IMR-90 (cell line): Measurements from ENCODE around the gene PODXL. TPM values are rescaled to one million over a fixed set of nuclear protein-coding genes. Genes with fewer than 3 reads are reported as not detected.

Experiments used
- ATAC-seq: fragments of 200-7000 bp; cut with Tn5 transposase; 2 replicates; pipeline ENCODE4 v1.9.1; 2020; ENCODE audit warnings: low read depth, mild to moderate bottlenecking, moderate library complexity
- BruUV-seq: library from RNA; stranded (reverse); fragments of 400-500 nt; replicated peaks from 2 replicates; lab custom pipeline; 2021; lab: Mats Ljungman, UMichigan
- CTCF ChIA-PET: fragments of 300-600 bp; formaldehyde crosslinking; extraction: SDS; loops from one replicate; lab custom pipeline; 2021; ENCODE audit warnings: antibody characterized with exemption; lab: Yijun Ruan, JAX
- POLR2A ChIA-PET: fragments of 300-600 bp; sonication (Branson Sonifier 250); formaldehyde crosslinking; loops from one replicate; lab custom pipeline; 2022; ENCODE audit warnings: antibody characterized with exemption; ENCODE audit not compliant: unreplicated experiment; lab: Charles Lee
- DNase-seq: peaks from one replicate; pipeline ENCODE4 v3.0.0; 2013
- H2AFZ ChIP-seq: replicated peaks from 2 replicates; pipeline ENCODE3; 2013; ENCODE audit warnings: low read length, mild to moderate bottlenecking; ENCODE audit not compliant: poor library complexity
- H2AK5ac ChIP-seq: 2 replicates; pipeline ENCODE4 v1.6.1; 2013; ENCODE audit warnings: low read depth, low read length, inconsistent platforms
- H2AK9ac ChIP-seq: replicated peaks from 2 replicates; pipeline ENCODE3; 2013; ENCODE audit warnings: mild to moderate bottlenecking, low read depth, low read length, moderate library complexity; ENCODE audit not compliant: poor library complexity
- H2BK120ac ChIP-seq: 2 replicates; pipeline ENCODE4 v1.6.1; 2013; ENCODE audit warnings: low read depth, low read length, inconsistent platforms
- H2BK15ac ChIP-seq: 3 replicates; pipeline ENCODE4 v1.6.1; 2013; ENCODE audit warnings: low read depth, low read length, inconsistent platforms
- H2BK20ac ChIP-seq: 2 replicates; pipeline ENCODE4 v1.6.1; 2013; ENCODE audit warnings: low read depth, mild to moderate bottlenecking, inconsistent platforms, low read length, moderate library complexity
- H2BK5ac ChIP-seq: 2 replicates; pipeline ENCODE4 v1.6.1; 2013; ENCODE audit warnings: mild to moderate bottlenecking, low read depth, low read length, inconsistent platforms; ENCODE audit not compliant: poor library complexity, severe bottlenecking
- H3K14ac ChIP-seq: replicated peaks from 2 replicates; pipeline ENCODE4 v1.6.1; 2013; ENCODE audit warnings: low read depth, low read length, inconsistent platforms
- H3K18ac ChIP-seq: 2 replicates; pipeline ENCODE4 v1.6.1; 2013; ENCODE audit warnings: low read depth, low read length, control low read depth
- H3K23ac ChIP-seq: 2 replicates; pipeline ENCODE4 v1.6.1; 2013; ENCODE audit warnings: low read depth, low read length, inconsistent platforms
- H3K27ac ChIP-seq: 2 replicates; pipeline ENCODE4 v1.5.1; 2013; ENCODE audit warnings: mild to moderate bottlenecking, control low read depth, low read length; ENCODE audit not compliant: insufficient read depth
- H3K27me3 ChIP-seq: 2 replicates; pipeline ENCODE4 v1.6.1; 2013; ENCODE audit warnings: low read length; ENCODE audit not compliant: control insufficient read depth, insufficient read depth
- H3K36me3 ChIP-seq: 2 replicates; pipeline ENCODE4 v1.6.1; 2013; ENCODE audit warnings: low read length, mixed read lengths; ENCODE audit not compliant: control insufficient read depth, insufficient read depth
- H3K4ac ChIP-seq: 2 replicates; pipeline ENCODE4 v1.6.1; 2013; ENCODE audit warnings: low read depth, low read length, inconsistent platforms
- H3K4me1 ChIP-seq: 2 replicates; pipeline ENCODE4 v1.6.1; 2013; ENCODE audit warnings: low read length, mixed read lengths; ENCODE audit not compliant: control insufficient read depth, insufficient read depth
- H3K4me2 ChIP-seq: 2 replicates; pipeline ENCODE4 v1.6.1; 2013; ENCODE audit warnings: low read depth, mild to moderate bottlenecking, control low read depth, low read length, moderate library complexity
- H3K4me3 ChIP-seq: 2 replicates; pipeline ENCODE4 v1.5.1; 2013; ENCODE audit warnings: low read depth, mild to moderate bottlenecking, control low read depth, low read length, moderate library complexity; ENCODE audit not compliant: insufficient read depth
- H3K56ac ChIP-seq: 2 replicates; pipeline ENCODE4 v1.6.1; 2013; ENCODE audit warnings: low read length, inconsistent platforms; ENCODE audit not compliant: insufficient read depth; ENCODE audit errors: extremely low read depth
- H3K79me1 ChIP-seq, 2 experiments: 2 replicates each; pipeline ENCODE4 v1.6.1; 2013; ENCODE audit warnings: low read length in 2 of 2, inconsistent platforms in 1 of 2, low read depth in 1 of 2
- H3K9ac ChIP-seq: 2 replicates; pipeline ENCODE4 v1.6.1; 2013; ENCODE audit warnings: low read depth, low read length, control low read depth
- H3K9me1 ChIP-seq: 2 replicates; pipeline ENCODE4 v1.6.1; 2013; ENCODE audit warnings: low read length, inconsistent platforms; ENCODE audit not compliant: insufficient read depth
- H3K9me3 ChIP-seq: 2 replicates; pipeline ENCODE4 v1.6.1; 2013; ENCODE audit warnings: low read length; ENCODE audit not compliant: control insufficient read depth, insufficient read depth
- H4K20me1 ChIP-seq: 2 replicates; pipeline ENCODE4 v1.6.1; 2013; ENCODE audit warnings: low read length, inconsistent platforms; ENCODE audit not compliant: insufficient read depth
- H4K5ac ChIP-seq: 2 replicates; pipeline ENCODE4 v1.6.1; 2013; ENCODE audit warnings: mild to moderate bottlenecking, low read depth, low read length, control low read depth
- H4K8ac ChIP-seq, 2 experiments: 2 replicates each; pipeline ENCODE4 v1.6.1; 2013; ENCODE audit warnings: low read depth in 2 of 2, low read length in 2 of 2, control low read depth in 1 of 2, inconsistent platforms in 1 of 2
- H4K91ac ChIP-seq: 2 replicates; pipeline ENCODE4 v1.6.1; 2013; ENCODE audit warnings: low read depth, low read length, inconsistent platforms; ENCODE audit not compliant: insufficient read depth
- BHLHE40 ChIP-seq: fragments of 150-350 bp; IDR thresholded peaks from 2 replicates; pipeline ENCODE4 v1.6.1; 2016; ENCODE audit warnings: mild to moderate bottlenecking, low read depth, low read length
- CEBPB ChIP-seq: IDR thresholded peaks from 2 replicates; pipeline ENCODE4 v1.6.1; 2012; ENCODE audit warnings: low read depth, low read length, improper control_type of control experiment
- CHD1 ChIP-seq: IDR thresholded peaks from 2 replicates; pipeline ENCODE4 v1.6.1; 2012; ENCODE audit warnings: low read depth, low read length, improper control_type of control experiment
- ELK1 ChIP-seq: fragments of 150-350 bp; IDR thresholded peaks from 2 replicates; pipeline ENCODE4 v1.6.1; 2016; ENCODE audit warnings: low read depth, mild to moderate bottlenecking, low read length, moderate library complexity, borderline replicate concordance
- FOS ChIP-seq: fragments of 150-350 bp; IDR thresholded peaks from 2 replicates; pipeline ENCODE4 v1.6.1; 2016; ENCODE audit warnings: low read depth, low read length
- MAFK ChIP-seq: IDR thresholded peaks from 2 replicates; pipeline ENCODE4 v1.6.1; 2012; ENCODE audit warnings: low read depth, low read length, improper control_type of control experiment
- MAZ ChIP-seq: IDR thresholded peaks from 2 replicates; pipeline ENCODE4 v1.6.1; 2012; ENCODE audit warnings: low read depth, mild to moderate bottlenecking, low read length, improper control_type of control experiment, moderate library complexity, borderline replicate concordance
- MXI1 ChIP-seq: IDR thresholded peaks from 2 replicates; pipeline ENCODE4 v1.6.1; 2012; ENCODE audit warnings: low read depth, mild to moderate bottlenecking, low read length, moderate library complexity, borderline replicate concordance
- NFE2L2 ChIP-seq: fragments of 150-350 bp; IDR thresholded peaks from 2 replicates; pipeline ENCODE4 v1.6.1; 2016; ENCODE audit warnings: low read depth, mild to moderate bottlenecking, low read length
- POLR2A ChIP-seq: IDR thresholded peaks from 2 replicates; pipeline ENCODE4 v1.6.1; 2012; ENCODE audit warnings: mild to moderate bottlenecking, low read depth, low read length
- RAD21 ChIP-seq: IDR thresholded peaks from 2 replicates; pipeline ENCODE4 v1.6.1; 2012; ENCODE audit warnings: low read length, improper control_type of control experiment
- RCOR1 ChIP-seq: IDR thresholded peaks from 2 replicates; pipeline ENCODE4 v1.6.1; 2012; ENCODE audit warnings: mild to moderate bottlenecking, low read length, improper control_type of control experiment; ENCODE audit not compliant: insufficient replicate concordance
- RFX5 ChIP-seq: IDR thresholded peaks from 2 replicates; pipeline ENCODE4 v1.8.0; 2012; ENCODE audit warnings: low read depth, mild to moderate bottlenecking, low read length, moderate library complexity
- SMC3 ChIP-seq: fragments of 150-350 bp; IDR thresholded peaks from 2 replicates; pipeline ENCODE4 v1.6.1; 2016; ENCODE audit warnings: low read depth, mild to moderate bottlenecking, antibody characterized with exemption, low read length, moderate library complexity
- USF2 ChIP-seq: fragments of 150-350 bp; IDR thresholded peaks from 2 replicates; pipeline ENCODE4 v1.6.1; 2017; ENCODE audit warnings: mild to moderate bottlenecking, antibody characterized with exemption, low read length, low read depth
- WGBS, 2 experiments: methylation state at CpG; one replicate each; pipeline versions ENCODE4 v1.1.5 to v1.1.7; 2013; ENCODE audit warnings: missing lambda C conversion rate in 2 of 2; ENCODE audit not compliant: insufficient read length in 1 of 2; ENCODE audit errors: extremely low coverage in 2 of 2; 5-methylcytosine and 5-hydroxymethylcytosine counted together
- dilution Hi-C: fragments of 300-500 bp; cut with HindIII; formaldehyde crosslinking; loops from one replicate; pipeline ENCODE4 v1.14.3; 2018; ENCODE audit warnings: low sequenced_read_pairs; ENCODE audit not compliant: unreplicated experiment
- in situ Hi-C: fragments of 300-500 bp; cut with MboI; formaldehyde crosslinking; loops from 3 replicates; pipeline ENCODE4 v1.14.3; 2019; ENCODE audit warnings: low sequenced_read_pairs, inconsistent platforms, mixed read lengths
- intact Hi-C: fragments of 100-400 bp; cut with micrococcal nuclease; formaldehyde crosslinking; loops from 2 replicates; pipeline ENCODE4 v1.10.0; 2022
- polyA plus RNA-seq, 3 experiments: library from polyadenylated mRNA; depleted of rRNA; stranded (reverse); fragments of >200 nt; gene quantifications; 2 replicates each; pipeline ENCODE4 v1.2.3, GENCODE V29; 2012; ENCODE audit warnings: low replicate concordance in 1 of 3
- total RNA-seq: library from RNA; depleted of rRNA; stranded (reverse); fragments of >200 nt; gene quantifications from 2 replicates; pipeline ENCODE4 v1.2.3, GENCODE V29; 2012
- TF ChIP-seq, protein P1 (sequence below): conservative IDR thresholded peaks from 2 replicates; pipeline ENCODE4 v1.5.1; 2012; ENCODE audit warnings: mild to moderate bottlenecking, low read depth, low read length, improper control_type of control experiment

PODXL gene
- total and polyA plus RNA-seq, 2 of the 4 experiments (the other 2 are of a cell fraction), result 1.3 to 3.8 TPM

- ATAC-seq (no peak), DNase-seq (no peak)
- no TSS peak for BruUV-seq
- H3K36me3 ChIP-seq, result no peaks in the 10 kb centered on the region
- no peak overlapping the region for H2AFZ ChIP-seq
- no peak overlapping the region for H3K56ac ChIP-seq
- dilution Hi-C loops, result no loop called here
- H3K9me1 ChIP-seq, result peaks cover 11% of the 10 kb centered on the region
- H3K9ac ChIP-seq, result no peak overlapping the region
- H3K4me1 ChIP-seq, result no peaks in the 10 kb centered on the region
- H2BK120ac ChIP-seq, result no peak overlapping the region
- H4K8ac ChIP-seq, result no peak overlapping the region
- H3K4me2 ChIP-seq, result no peak overlapping the region
- no peak overlapping the region for H2BK15ac ChIP-seq
- peak overlapping the region; percentile 80 for H2BK5ac ChIP-seq
- no peak overlapping the region for H3K18ac ChIP-seq
- no peaks in the 10 kb centered on the region; the same call in 1 of the 2 replicates for H4K20me1 ChIP-seq
- peak overlapping the region; percentile 55 for H2AK9ac ChIP-seq
- CTCF ChIA-PET, result no interaction called here
- no peak overlapping the region for H3K4me3 ChIP-seq
- 0 out of 2 replicates have a peak overlapping the region, but pooled peaks have one; percentile 59 for H3K14ac ChIP-seq
- in situ Hi-C loops, result no loop called here
- no peak overlapping the region for H4K5ac ChIP-seq
- POLR2A ChIA-PET, result no interaction called here
- H4K91ac ChIP-seq, result no peak overlapping the region
- H2BK20ac ChIP-seq, result no peak overlapping the region
- intact Hi-C loops, result no loop called here
- H3K9me3 ChIP-seq, result no peaks in the 10 kb centered on the region
- H3K23ac ChIP-seq, result 0 out of 2 replicates have a peak overlapping the region, but pooled peaks have one; percentile 49
- no peak for TF ChIP-seq RAD21
- no peak for TF ChIP-seq CEBPB
- no peak for TF ChIP-seq NFE2L2
- TF ChIP-seq MXI1, result no peak
- no peak for TF ChIP-seq MAZ
- TF ChIP-seq ELK1, result no peak
- no peak for TF ChIP-seq RCOR1
- TF ChIP-seq FOS, result no peak
- TF ChIP-seq, protein P1, sequence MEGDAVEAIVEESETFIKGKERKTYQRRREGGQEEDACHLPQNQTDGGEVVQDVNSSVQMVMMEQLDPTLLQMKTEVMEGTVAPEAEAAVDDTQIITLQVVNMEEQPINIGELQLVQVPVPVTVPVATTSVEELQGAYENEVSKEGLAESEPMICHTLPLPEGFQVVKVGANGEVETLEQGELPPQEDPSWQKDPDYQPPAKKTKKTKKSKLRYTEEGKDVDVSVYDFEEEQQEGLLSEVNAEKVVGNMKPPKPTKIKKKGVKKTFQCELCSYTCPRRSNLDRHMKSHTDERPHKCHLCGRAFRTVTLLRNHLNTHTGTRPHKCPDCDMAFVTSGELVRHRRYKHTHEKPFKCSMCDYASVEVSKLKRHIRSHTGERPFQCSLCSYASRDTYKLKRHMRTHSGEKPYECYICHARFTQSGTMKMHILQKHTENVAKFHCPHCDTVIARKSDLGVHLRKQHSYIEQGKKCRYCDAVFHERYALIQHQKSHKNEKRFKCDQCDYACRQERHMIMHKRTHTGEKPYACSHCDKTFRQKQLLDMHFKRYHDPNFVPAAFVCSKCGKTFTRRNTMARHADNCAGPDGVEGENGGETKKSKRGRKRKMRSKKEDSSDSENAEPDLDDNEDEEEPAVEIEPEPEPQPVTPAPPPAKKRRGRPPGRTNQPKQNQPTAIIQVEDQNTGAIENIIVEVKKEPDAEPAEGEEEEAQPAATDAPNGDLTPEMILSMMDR, result no peak
- TF ChIP-seq CHD1, result no peak
- no peak for TF ChIP-seq POLR2A
- TF ChIP-seq MAFK, result no peak
- TF ChIP-seq RFX5, result no peak
- TF ChIP-seq USF2, result no peak
- no peak for TF ChIP-seq BHLHE40
- TF ChIP-seq SMC3, result no peak
- WGBS, 2 experiments, result 79% methylated on average over 7 of the region's 9 CpGs; no CpG with 5 or more reads in 1 of the 2 experiments
- H3K27ac ChIP-seq, result no peak overlapping the region
- H3K79me1 ChIP-seq, result no peaks in the 10 kb centered on the region
- no peak overlapping the region for H3K4ac ChIP-seq
- H2AK5ac ChIP-seq, result peak overlapping the region; percentile 46; the same call in 1 of the 2 replicates
- no peaks in the 10 kb centered on the region; the same call in 1 of the 2 replicates for H3K27me3 ChIP-seq
Observed at GRCh38 chr7:131587315-131587923, 31.0 kb upstream of the PODXL start.
